Colonic mucosa (tissue), 4 donors: ENCODE data around the gene ACTR2. TPM values are rescaled to one million over a fixed set of nuclear protein-coding genes. Genes with fewer than 3 reads are reported as not detected.

ENCODE experiments used
- DNase-seq: peaks from one replicate; pipeline ENCODE4 v3.0.0-alpha.2; 2020
- H3K27ac ChIP-seq: fragments of 200-600 bp; one replicate; pipeline ENCODE4 v1.8.0; 2021
- H3K27me3 ChIP-seq: fragments of 200-600 bp; one replicate; pipeline ENCODE4 v1.8.0; 2021
- H3K36me3 ChIP-seq: fragments of 200-600 bp; one replicate; pipeline ENCODE4 v1.8.0; 2021
- H3K4me1 ChIP-seq: fragments of 200-600 bp; one replicate; pipeline ENCODE4 v1.8.0; 2021; ENCODE audit warnings: mild to moderate bottlenecking
- H3K4me3 ChIP-seq: fragments of 200-600 bp; one replicate; pipeline ENCODE4 v1.8.0; 2021
- H3K9ac ChIP-seq, 2 donors: one replicate each; pipeline ENCODE4 v1.7.0; 2013; ENCODE audit warnings: control low read depth in 2 of 2, low read depth in 2 of 2, low read length in 2 of 2
- H3K9me3 ChIP-seq: fragments of 200-600 bp; one replicate; pipeline ENCODE4 v1.8.0; 2021
- intact Hi-C: fragments of 100-400 bp; cut with DNase I; formaldehyde crosslinking; loops from one replicate; pipeline ENCODE4 v1.14.1; 2022
- total RNA-seq, 2 donors: library from RNA; stranded (reverse); fragmentation: NEBNext Ultra II Directional in 1 of 2; extraction: Animal tissue kit (Norgen Biotek cat#: 25700) in 1 of 2; gene quantifications; one replicate each; pipeline ENCODE4 v1.2.1, GENCODE V29; 2021
- TF ChIP-seq, protein P1 (sequence below): fragments of 200-600 bp; IDR thresholded peaks from one replicate; pipeline ENCODE4 v1.8.0; 2022; ENCODE audit warnings: antibody characterized with exemption, mild to moderate bottlenecking
- donor health status: healthy.
- donor health status: DM: no; HTN: no; CAD: no.
- donor health status: DM: no; HTN: no; CAD: no.

ACTR2 gene
- total RNA-seq, 2 donors from 2014 or later: 314 to 406 TPM

- no peaks in the 10 kb centered on the region for H3K4me1 ChIP-seq
- TF ChIP-seq, protein P1, sequence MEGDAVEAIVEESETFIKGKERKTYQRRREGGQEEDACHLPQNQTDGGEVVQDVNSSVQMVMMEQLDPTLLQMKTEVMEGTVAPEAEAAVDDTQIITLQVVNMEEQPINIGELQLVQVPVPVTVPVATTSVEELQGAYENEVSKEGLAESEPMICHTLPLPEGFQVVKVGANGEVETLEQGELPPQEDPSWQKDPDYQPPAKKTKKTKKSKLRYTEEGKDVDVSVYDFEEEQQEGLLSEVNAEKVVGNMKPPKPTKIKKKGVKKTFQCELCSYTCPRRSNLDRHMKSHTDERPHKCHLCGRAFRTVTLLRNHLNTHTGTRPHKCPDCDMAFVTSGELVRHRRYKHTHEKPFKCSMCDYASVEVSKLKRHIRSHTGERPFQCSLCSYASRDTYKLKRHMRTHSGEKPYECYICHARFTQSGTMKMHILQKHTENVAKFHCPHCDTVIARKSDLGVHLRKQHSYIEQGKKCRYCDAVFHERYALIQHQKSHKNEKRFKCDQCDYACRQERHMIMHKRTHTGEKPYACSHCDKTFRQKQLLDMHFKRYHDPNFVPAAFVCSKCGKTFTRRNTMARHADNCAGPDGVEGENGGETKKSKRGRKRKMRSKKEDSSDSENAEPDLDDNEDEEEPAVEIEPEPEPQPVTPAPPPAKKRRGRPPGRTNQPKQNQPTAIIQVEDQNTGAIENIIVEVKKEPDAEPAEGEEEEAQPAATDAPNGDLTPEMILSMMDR: no peak
- intact Hi-C loops: no loop called here
- DNase-seq: no peak
- H3K9me3 ChIP-seq: no peaks in the 10 kb centered on the region
- H3K27me3 ChIP-seq: no peaks in the 10 kb centered on the region
- H3K4me3 ChIP-seq: no peak overlapping the region
- no peak overlapping the region for H3K27ac ChIP-seq
- no peak overlapping the region for H3K9ac ChIP-seq
- no peaks in the 10 kb centered on the region for H3K36me3 ChIP-seq
These were observed 78.3 kb downstream of the ACTR2 start for GRCh38 chr2:65305934-65306333.

- TF ChIP-seq, protein P1: no peak
- H3K4me1 ChIP-seq: no peaks in the 10 kb centered on the region
- no peaks in the 10 kb centered on the region for H3K9me3 ChIP-seq
- no peak for DNase-seq
- H3K9ac ChIP-seq: no peak overlapping the region
- no peaks in the 10 kb centered on the region for H3K27me3 ChIP-seq
- no peak overlapping the region for H3K4me3 ChIP-seq
- intact Hi-C loops: no loop called here
- no peak overlapping the region for H3K27ac ChIP-seq
- peaks cover 5% of the 10 kb centered on the region for H3K36me3 ChIP-seq
These were observed 82.1 kb downstream of the ACTR2 start for GRCh38 chr2:65309699-65310098.

DNA sequence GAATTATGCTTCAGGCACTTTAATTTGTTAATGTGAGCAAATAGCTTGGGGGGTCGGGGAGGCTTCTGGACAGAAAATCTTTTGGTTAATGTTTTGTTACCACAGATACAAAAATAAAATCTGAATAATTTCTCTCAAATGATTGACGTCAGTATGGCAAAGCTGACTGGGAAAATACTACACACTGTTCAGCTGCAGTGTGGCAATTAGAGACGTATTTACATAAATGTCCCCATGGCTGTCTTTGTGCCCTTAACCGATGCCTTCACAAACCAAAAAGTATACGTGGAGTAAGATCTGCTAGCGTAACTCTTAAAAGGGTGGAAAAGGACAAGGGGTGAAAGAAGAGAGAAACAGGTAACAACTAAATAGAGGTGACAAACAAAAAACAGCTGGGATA is 83.4 kb downstream of the ACTR2 start:
- intact Hi-C loops: no loop called here
- Histone ChIP-seq H3K4me3 (no peak overlapping the region), H3K4me1 (no peaks in the 10 kb centered on the region), H3K36me3 (peaks cover 5% of the 10 kb centered on the region), H3K27me3 (no peaks in the 10 kb centered on the region), H3K9me3 (no peaks in the 10 kb centered on the region), H3K27ac (no peak overlapping the region), H3K9ac (no peak overlapping the region)
- no peak for DNase-seq
- TF ChIP-seq, protein P1: no peak

DNA sequence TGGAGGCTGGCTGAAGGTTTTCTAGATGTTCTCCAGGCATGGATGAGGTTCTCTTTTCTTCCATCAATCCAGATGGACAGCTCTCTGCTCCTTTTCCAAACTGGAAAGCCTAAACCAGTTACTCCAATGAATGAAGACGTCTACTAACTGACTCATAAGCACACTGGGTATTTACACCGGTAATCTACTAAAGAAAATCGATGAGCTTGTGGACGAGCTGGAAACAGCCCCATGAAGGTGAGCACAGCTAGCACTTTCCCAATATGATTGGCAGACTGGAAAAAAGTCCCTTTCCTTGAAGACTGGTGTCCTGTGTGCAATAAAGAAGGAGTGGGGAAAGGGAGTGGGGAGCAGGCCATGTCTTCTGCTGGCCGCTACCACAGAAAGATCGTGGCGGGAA is 84.0 kb downstream of the ACTR2 start:
- no peak for DNase-seq
- Histone ChIP-seq H3K9ac (no peak overlapping the region), H3K4me1 (no peaks in the 10 kb centered on the region), H3K36me3 (peaks cover 5% of the 10 kb centered on the region), H3K27ac (no peak overlapping the region), H3K27me3 (no peaks in the 10 kb centered on the region), H3K4me3 (no peak overlapping the region), H3K9me3 (no peaks in the 10 kb centered on the region)
- intact Hi-C loops: no loop called here
- TF ChIP-seq, protein P1: no peak

GRCh38 chr2:65313126-65313953 is 85.7 kb downstream of the ACTR2 start:
- no peak for DNase-seq
- Histone ChIP-seq H3K9ac (no peak overlapping the region), H3K4me3 (no peak overlapping the region), H3K27me3 (no peaks in the 10 kb centered on the region), H3K36me3 (peaks cover 5% of the 10 kb centered on the region), H3K27ac (no peak overlapping the region), H3K9me3 (no peaks in the 10 kb centered on the region), H3K4me1 (no peaks in the 10 kb centered on the region)
- intact Hi-C loops: no loop called here
- TF ChIP-seq, protein P1: no peak
